WI38 (cell line): ENCODE data around the gene KRTAP3-1.

ENCODE experiments used
- H3K4me3 ChIP-seq: 2 replicates; pipeline ENCODE4 v1.5.1; 2011; ENCODE audit warnings: low read depth, mild to moderate bottlenecking, control low read depth, low read length
- CTCF ChIP-seq: IDR thresholded peaks from 2 replicates; pipeline ENCODE4 v1.5.1; 2012; ENCODE audit warnings: low read depth, mild to moderate bottlenecking, control low read depth, low read length

Gene KRTAP3-1

GRCh38 chr17:41012326-41013120 is 3.6 kb upstream of the KRTAP3-1 start:
- TF ChIP-seq CTCF = no peak
- no peak overlapping the region for H3K4me3 ChIP-seq

- no peak for TF ChIP-seq CTCF
- H3K4me3 ChIP-seq = no peak overlapping the region
Observed at GRCh38 chr17:41010441-41010840, 1.5 kb upstream of the KRTAP3-1 start.

GRCh38 chr17:41009936-41010335 is 1.0 kb upstream of the KRTAP3-1 start:
- no peak for TF ChIP-seq CTCF
- H3K4me3 ChIP-seq = no peak overlapping the region

- H3K4me3 ChIP-seq = no peak overlapping the region
- TF ChIP-seq CTCF = no peak
Observed at GRCh38 chr17:41009301-41009760, 403 bp upstream of the KRTAP3-1 start.

GRCh38 chr17:41004397-41004796 is 4.5 kb downstream of the KRTAP3-1 start:
- H3K4me3 ChIP-seq = no peak overlapping the region
- no peak for TF ChIP-seq CTCF

GRCh38 chr17:41003926-41004325 is 5.0 kb downstream of the KRTAP3-1 start:
- H3K4me3 ChIP-seq = no peak overlapping the region
- no peak for TF ChIP-seq CTCF

GRCh38 chr17:41002814-41003213 is 6.1 kb downstream of the KRTAP3-1 start:
- H3K4me3 ChIP-seq = no peak overlapping the region
- TF ChIP-seq CTCF = no peak
